WTC11 (cell line): ENCODE data around the gene CDK11A. TPM values are rescaled to one million over a fixed set of nuclear protein-coding genes. Genes with fewer than 3 reads are reported as not detected.
"Not testable (repeated sequence)": the region's sequence is repeated elsewhere in the genome, so short reads cannot be mapped to it uniquely, and the experiment has no call there.

Source experiments
- ATAC-seq: fragments of 200-7000 bp; cut with Tn5 transposase; 2 replicates; pipeline ENCODE4 v1.10.0; 2021; ENCODE audit warnings: mild to moderate bottlenecking, moderate library complexity
- CTCF ChIA-PET: fragments of 300-600 bp; sonication (Branson Sonifier 250); formaldehyde crosslinking; loops from one replicate; lab custom pipeline; 2021; ENCODE audit warnings: antibody characterized with exemption; lab: Charles Lee
- POLR2A ChIA-PET: fragments of 350-600 bp; sonication (Branson Sonifier 250); formaldehyde crosslinking; loops from one replicate; lab custom pipeline; 2021; ENCODE audit warnings: antibody characterized with exemption; lab: Charles Lee
- DNase-seq: peaks from one replicate; pipeline ENCODE4 v3.0.0; 2021; ENCODE audit warnings: low spot score
- H3K27ac Mint-ChIP-seq: 2 replicates; pipeline ENCODE4 v1.8.0; 2021; ENCODE audit warnings: mixed read lengths
- H3K27me3 Mint-ChIP-seq: 2 replicates; pipeline ENCODE4 v1.8.0; 2021; ENCODE audit warnings: low read depth, mild to moderate bottlenecking, moderate library complexity, mixed read lengths
- H3K36me3 Mint-ChIP-seq: 2 replicates; pipeline ENCODE4 v1.8.0; 2021; ENCODE audit warnings: mixed read lengths
- H3K4me1 Mint-ChIP-seq: 2 replicates; pipeline ENCODE4 v1.8.0; 2022; ENCODE audit warnings: mixed read lengths
- H3K4me3 Mint-ChIP-seq: 2 replicates; pipeline ENCODE4 v1.8.0; 2021; ENCODE audit warnings: mild to moderate bottlenecking, moderate library complexity, mixed read lengths
- H3K9me3 Mint-ChIP-seq: 2 replicates; pipeline ENCODE4 v1.8.0; 2021; ENCODE audit warnings: mixed read lengths
- ATF1 ChIP-seq: sonication (generic); formaldehyde crosslinking; IDR thresholded peaks from 2 replicates; pipeline ENCODE4 v1.8.1; 2023; ENCODE audit warnings: mild to moderate bottlenecking, moderate library complexity, missing genetic modification reagents
- ATF6 ChIP-seq: sonication (generic); formaldehyde crosslinking; IDR thresholded peaks from 2 replicates; pipeline ENCODE4 v1.8.1; 2023; ENCODE audit warnings: mild to moderate bottlenecking, missing genetic modification reagents
- E2F1 ChIP-seq: sonication (generic); formaldehyde crosslinking; IDR thresholded peaks from 2 replicates; pipeline ENCODE4 v1.8.0; 2022; ENCODE audit warnings: mild to moderate bottlenecking, missing genetic modification reagents
- E2F5 ChIP-seq: sonication (generic); formaldehyde crosslinking; IDR thresholded peaks from 2 replicates; pipeline ENCODE4 v1.8.1; 2022; ENCODE audit warnings: mild to moderate bottlenecking, moderate library complexity, missing genetic modification reagents
- FOXJ3 ChIP-seq: sonication (generic); formaldehyde crosslinking; IDR thresholded peaks from 2 replicates; pipeline ENCODE4 v1.9.0; 2021; ENCODE audit warnings: missing genetic modification reagents, mild to moderate bottlenecking, borderline replicate concordance
- GTF2I ChIP-seq: fragments of 250-450 bp; sonication (Bioruptor Pico); conservative IDR thresholded peaks from 2 replicates; pipeline ENCODE4 v1.4.0; 2021; ENCODE audit warnings: mild to moderate bottlenecking
- HMGA2 ChIP-seq: fragments of 250-450 bp; sonication (Bioruptor Pico); IDR thresholded peaks from 2 replicates; pipeline ENCODE4 v1.4.0; 2021; ENCODE audit warnings: mild to moderate bottlenecking, moderate library complexity
- NFYB ChIP-seq: sonication (generic); formaldehyde crosslinking; conservative IDR thresholded peaks from 2 replicates; pipeline ENCODE4 v1.8.0; 2022; ENCODE audit warnings: low read depth, missing genetic modification reagents
- NR2C2 ChIP-seq: sonication (generic); formaldehyde crosslinking; IDR thresholded peaks from 2 replicates; pipeline ENCODE4 v1.8.0; 2022; ENCODE audit warnings: mild to moderate bottlenecking, missing genetic modification reagents
- PRDM15 ChIP-seq: sonication (generic); formaldehyde crosslinking; IDR thresholded peaks from 2 replicates; pipeline ENCODE4 v1.8.0; 2022; ENCODE audit warnings: missing genetic modification reagents
- PRRX2 ChIP-seq: fragments of 250-450 bp; sonication (Bioruptor Pico); IDR thresholded peaks from 2 replicates; pipeline ENCODE4 v1.8.0; 2021; ENCODE audit warnings: mild to moderate bottlenecking
- RORB ChIP-seq: fragments of 250-450 bp; sonication (Bioruptor Pico); IDR thresholded peaks from 2 replicates; pipeline ENCODE4 v1.9.0; 2021; ENCODE audit warnings: mild to moderate bottlenecking
- TCF7 ChIP-seq: sonication (generic); formaldehyde crosslinking; IDR thresholded peaks from 2 replicates; pipeline ENCODE4 v1.8.0; 2022; ENCODE audit warnings: mild to moderate bottlenecking, low read depth, missing genetic modification reagents, moderate library complexity
- total RNA-seq: library from RNA; stranded (reverse); gene quantifications from 3 replicates; pipeline ENCODE4 v1.2.3, GENCODE V29; 2021

CDK11A gene
- total RNA-seq, 1 experiment from 2014 or later, result 54.7 TPM

GRCh38 chr1:1664941-1665814 lies 59.0 kb downstream of the CDK11A start (continued):
- TF ChIP-seq PRDM15 (CRISPR knock-in tag) (no peak), FOXJ3 (no peak), ATF6 (CRISPR knock-in tag) (no peak), E2F5 (CRISPR knock-in tag) (no peak), TCF7 (no peak), HMGA2 (no peak), RORB (CRISPR knock-in tag) (no peak), NFYB (CRISPR knock-in tag) (no peak), GTF2I (CRISPR knock-in tag) (no peak), PRRX2 (CRISPR knock-in tag) (no peak), E2F1 (CRISPR knock-in tag) (no peak), NR2C2 (CRISPR knock-in tag) (no peak), ATF1 (CRISPR knock-in tag) (no peak)

- DNase-seq, ATAC-seq, POLR2A ChIA-PET, H3K9me3 Mint-ChIP-seq, H3K4me3 Mint-ChIP-seq, H3K27me3 Mint-ChIP-seq, H3K27ac Mint-ChIP-seq, H3K4me1 Mint-ChIP-seq: not testable (repeated sequence)
- CTCF ChIA-PET, result interaction anchor here (2.2 kb wide), 1 partner anchor 15 kb away, joined by 48 read pairs; no protein-coding TSS in a partner anchor
- peaks cover 15% of the 10 kb centered on the region for H3K36me3 Mint-ChIP-seq
Measured at GRCh38 chr1:1664318-1664717, 59.8 kb downstream of the CDK11A start.

- peaks cover 12% of the 10 kb centered on the region for H3K36me3 Mint-ChIP-seq
- H3K27me3 Mint-ChIP-seq, H3K4me3 Mint-ChIP-seq, H3K9me3 Mint-ChIP-seq, H3K4me1 Mint-ChIP-seq, CTCF ChIA-PET, POLR2A ChIA-PET, ATAC-seq, DNase-seq, H3K27ac Mint-ChIP-seq: not testable (repeated sequence)
Measured at GRCh38 chr1:1662830-1663560, 61.2 kb downstream of the CDK11A start.

GRCh38 chr1:1662392-1662791 lies 61.8 kb downstream of the CDK11A start:
- H3K4me1 Mint-ChIP-seq, CTCF ChIA-PET, POLR2A ChIA-PET, DNase-seq, H3K27me3 Mint-ChIP-seq, H3K27ac Mint-ChIP-seq, H3K4me3 Mint-ChIP-seq, H3K9me3 Mint-ChIP-seq, ATAC-seq, H3K36me3 Mint-ChIP-seq: not testable (repeated sequence)
